GM21723 (cell line): ENCODE results near the gene CHAT.
"Not testable (repeated sequence)": the region's sequence is repeated elsewhere in the genome, so short reads cannot be mapped to it uniquely, and the experiment has no call there.

ENCODE experiments used
- ATAC-seq: cut with Tn5 transposase; IDR thresholded peaks from one replicate; pipeline ENCODE4 v1.9.1; 2021; ENCODE audit warnings: mild to moderate bottlenecking, moderate library complexity; ENCODE audit not compliant: unreplicated experiment

CHAT gene

DNA sequence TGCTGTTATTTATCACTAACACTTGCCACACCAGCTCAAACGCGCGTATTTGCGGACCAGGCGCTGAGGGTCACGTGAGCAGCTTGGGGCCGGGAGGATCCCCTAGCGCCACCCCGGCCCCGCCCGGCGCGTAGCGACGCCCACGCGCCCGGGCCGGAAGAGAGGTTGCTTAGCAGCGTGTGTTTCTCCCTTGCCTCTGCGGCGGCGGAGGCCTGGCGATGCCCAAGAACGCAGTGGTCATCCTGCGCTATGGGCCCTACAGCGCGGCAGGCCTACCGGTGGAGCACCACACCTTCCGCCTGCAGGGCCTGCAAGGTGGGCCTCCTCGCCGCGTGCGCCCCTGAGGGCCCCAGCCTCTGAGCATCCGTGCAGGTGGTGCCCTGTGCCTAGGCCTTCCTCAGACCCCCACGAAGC is 65.7 kb downstream of the CHAT start, which contains the start of gene C10orf53:
TSS of gene C10orf53 (plus strand) at position 172 of the 414 bp plus-strand sequence. CDS start at position 219, 47 bp downstream.
- ATAC-seq, result peak; percentile 51

DNA sequence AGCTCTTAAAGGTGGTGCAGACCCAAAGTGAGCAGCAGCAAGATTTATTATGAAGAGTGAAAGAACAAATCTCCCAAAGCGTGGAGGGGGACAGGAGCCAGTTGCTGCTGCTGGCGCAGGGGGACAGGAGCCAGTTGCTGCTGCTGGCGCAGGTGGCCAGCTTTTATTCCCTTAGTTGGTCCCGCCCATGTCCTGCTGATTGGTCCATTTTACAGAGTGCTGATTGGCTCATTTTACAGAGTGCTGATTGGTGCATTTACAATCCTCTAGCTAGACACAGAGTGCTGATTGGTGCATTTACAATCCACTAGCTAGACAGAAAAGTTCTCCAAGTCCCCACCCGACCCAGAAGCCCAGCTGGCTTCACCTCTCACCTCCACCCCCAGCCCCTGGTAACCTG is 68.6 kb downstream of the CHAT start:
- not testable (repeated sequence) for ATAC-seq

DNA sequence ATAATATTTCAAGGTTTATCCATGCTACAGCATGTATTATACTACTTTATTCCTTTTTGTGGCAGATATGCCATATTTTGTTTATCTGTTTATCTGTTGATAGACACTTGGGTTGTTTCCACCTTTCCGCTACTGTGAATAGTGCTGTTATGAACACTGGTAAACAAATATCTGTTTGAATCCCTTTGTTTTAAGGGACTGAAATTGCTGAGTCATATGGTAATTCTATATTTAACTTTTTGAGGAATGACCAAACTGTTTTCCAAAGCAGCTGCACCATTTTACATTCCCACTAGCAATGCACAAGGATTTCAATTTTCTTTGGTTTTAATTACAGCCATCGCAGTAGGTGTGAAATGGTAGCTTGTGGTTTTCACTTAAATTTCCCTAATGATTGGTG is 69.0 kb downstream of the CHAT start:
- no peak for ATAC-seq

DNA sequence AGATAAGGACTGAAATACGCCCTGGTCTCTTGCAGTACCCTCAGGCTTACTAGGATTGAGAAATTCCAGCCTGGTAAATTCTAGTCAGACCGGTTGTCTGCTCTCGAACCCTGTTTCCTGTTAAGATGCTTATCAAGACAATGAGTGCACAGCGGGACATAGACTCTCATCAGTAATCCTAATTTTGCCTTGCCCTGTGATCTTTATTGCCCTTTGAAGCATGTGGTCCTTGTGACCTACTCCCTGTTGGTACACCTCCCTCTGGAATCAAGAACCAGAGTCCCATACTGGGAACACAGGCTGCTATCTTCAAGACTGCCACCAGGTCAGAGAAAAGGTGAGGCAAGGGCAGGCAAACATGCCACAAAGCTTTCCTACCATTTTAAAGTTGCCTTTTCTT is 72.8 kb downstream of the CHAT start:
- ATAC-seq, result no peak

DNA sequence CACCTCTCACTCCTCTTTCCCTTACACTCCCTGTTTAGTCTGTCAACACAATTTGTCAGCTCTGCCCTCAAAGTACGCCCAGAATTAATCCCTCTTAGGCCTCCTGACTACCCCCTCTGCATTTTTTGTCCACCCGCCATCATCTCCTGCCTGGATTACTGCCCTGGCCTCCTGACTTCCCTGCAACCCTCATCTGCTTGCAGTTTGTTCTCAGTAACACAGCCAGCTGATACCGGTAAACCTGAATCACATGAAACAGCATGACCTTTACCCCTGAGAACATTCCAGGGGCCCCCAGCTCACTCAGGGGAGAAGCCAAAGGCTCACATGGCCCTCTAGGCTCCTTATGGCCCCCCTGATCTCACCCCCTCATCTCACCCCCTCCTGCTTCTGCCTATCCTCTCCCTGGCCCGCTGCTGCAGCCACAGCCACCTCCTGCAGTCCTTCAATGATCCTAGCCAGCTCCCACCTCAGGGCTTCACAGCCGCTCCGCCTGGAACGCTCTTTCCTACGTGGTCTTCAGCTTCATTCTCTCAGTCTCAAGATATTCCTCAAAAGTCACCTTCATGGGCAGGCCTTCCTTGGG is 74.5 kb downstream of the CHAT start:
- ATAC-seq, result no peak

DNA sequence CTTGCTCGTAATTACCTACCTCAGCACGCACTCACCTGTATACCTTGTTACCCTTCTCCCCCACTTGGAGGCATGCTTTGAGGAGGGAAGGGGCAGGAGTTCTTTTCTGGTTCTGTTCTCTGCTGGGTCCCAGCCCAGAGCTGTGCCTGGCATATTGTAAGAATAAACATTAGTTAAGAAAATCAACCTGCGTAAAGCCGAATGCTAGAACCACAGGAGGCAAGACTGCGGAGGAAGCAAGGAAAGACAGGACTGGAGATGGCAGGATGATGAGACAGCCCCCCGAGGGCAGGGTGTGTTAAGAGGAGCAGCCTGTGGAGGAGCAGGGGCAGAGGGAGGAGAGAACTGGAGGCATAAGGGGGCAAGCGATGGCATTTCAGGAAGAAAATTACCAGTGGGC is 75.1 kb downstream of the CHAT start:
- ATAC-seq, result no peak

DNA sequence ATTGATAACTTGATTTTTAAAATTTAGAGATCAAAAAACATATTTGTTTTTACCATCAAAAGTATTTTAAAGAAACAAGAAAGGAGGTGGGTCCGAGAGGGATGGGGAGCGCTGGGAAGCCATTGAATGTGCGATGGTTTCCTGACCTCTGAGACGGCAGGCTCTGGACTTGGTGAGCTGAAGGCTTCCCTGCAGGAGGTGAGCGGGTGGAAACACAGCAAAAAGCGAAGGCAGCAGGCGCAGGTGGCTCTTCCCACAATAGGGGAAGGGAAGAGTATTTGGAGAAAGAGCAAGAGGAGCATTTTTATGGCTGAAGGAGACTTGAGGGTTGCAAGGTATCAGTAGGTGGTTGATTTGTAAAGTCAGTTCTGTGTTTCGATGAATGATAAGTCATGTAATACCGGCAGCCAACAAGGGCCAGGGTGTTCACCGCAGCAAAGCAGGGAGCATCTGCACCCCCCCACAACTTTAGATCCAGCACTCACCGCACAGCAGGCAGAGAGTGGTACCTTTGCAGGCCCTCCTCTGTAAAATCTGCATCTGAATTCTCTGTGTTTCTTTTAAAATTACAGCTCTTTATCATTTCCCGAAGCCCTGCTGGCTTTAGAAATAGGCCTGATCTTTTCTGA is 76.2 kb downstream of the CHAT start:
- no peak for ATAC-seq

DNA sequence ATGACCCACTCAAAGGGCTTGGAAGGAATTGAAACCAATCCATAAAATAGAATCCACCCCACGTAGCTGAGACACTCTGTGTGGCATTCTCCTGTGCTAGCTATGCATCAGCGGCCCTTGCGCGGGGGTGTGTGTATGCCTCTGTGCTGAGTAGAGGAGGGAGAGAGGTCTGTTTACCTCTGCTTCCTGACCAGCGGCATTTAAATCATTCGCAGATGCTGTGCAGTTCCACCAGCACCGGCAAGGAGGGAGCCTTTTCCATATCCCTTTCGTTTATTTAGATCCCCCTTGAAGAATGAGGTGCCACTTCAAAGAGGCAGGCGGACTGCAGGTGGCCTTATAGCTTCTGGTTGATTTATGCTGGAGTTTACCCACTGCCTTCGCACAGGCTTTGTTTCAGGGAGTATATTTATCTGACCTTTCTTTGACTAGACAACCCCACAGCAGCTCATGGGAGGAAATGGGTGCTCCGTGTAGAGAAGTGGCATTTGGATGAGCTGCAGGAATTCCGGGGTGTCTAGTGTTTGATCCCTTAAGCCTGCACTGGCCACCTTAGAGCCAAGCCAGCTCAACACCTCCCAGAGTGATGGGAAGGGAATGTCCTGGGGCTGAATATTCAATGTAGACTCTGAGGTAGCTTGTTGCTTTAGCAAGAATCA is 77.0 kb downstream of the CHAT start:
- ATAC-seq, result no peak

DNA sequence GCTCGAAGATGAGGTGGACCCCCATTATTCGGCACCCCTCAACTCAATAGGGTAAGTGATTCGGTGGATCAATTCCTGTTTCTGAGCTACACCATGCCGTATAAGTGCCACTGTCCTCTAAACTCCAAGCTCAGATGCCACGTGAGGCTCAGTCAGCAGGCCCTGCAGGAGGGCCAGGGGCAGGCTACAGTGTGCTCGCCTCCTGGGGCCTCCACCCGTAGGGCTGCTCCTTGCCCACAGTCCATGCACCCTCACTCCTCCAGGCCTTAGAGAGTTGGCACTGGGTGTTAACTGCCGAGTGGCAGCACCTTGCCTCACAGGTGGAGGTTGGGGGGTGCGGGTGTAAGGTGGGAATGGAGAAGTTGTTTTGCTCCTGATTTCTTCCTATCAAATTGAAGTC is 77.8 kb downstream of the CHAT start:
- no peak for ATAC-seq

DNA sequence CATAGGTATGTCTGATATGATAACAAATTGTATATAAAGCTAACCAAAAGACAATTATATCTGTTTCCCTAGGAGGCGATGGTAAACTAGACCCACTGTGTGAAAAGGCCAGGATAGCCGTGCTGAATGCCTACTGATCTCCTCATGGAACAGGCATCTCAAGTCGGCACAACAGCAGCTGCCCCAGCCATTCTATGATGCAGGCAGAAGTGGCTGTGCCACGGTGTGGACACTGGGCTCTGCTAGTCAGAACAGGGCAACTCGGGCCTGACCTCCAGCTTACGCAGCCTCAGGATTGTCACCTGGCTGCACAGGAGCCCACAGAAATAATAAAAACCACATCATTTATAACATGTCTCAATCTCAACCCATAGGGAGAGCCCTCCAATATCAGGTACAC is 80.6 kb downstream of the CHAT start:
- ATAC-seq, result no peak

DNA sequence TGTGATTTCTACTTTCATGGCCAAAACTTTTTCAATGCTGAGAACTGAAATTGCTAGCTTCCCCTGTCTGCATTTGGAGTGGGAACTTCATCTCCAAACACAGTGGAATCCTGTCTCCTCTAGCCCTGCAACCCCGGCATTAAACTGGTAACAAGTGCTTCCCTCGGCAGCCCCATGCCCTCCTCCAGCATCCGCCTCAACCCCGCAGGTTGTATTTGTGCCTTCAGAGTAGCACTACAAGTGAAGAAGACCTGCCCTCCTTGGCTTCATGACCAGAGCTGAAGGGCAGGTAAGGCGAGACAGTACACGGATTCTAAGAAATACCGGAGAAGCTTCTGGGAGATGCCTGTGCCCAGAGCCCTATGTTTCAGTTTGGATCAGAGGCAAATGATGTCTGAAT is 82.5 kb downstream of the CHAT start:
- ATAC-seq, result no peak

DNA sequence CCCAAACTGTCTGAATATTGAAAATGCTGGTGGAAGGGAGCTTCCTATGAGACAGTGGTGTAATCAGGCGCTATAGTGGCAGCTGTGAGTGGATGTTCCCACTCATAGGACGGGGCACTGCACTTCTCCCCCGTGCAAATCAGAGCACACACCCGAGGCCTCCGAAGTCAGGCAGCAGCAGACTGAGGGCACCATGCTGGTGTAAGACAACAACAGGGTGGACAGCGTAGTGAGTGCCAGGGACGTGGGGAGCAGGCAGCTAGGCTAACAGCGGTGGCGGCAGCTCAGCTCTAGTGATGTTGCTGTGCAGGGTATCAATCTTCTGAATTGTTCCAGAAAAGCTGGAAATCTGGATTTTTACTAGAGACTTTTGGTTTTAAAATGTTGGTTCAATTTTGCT is 84.8 kb downstream of the CHAT start:
- ATAC-seq, result no peak

DNA sequence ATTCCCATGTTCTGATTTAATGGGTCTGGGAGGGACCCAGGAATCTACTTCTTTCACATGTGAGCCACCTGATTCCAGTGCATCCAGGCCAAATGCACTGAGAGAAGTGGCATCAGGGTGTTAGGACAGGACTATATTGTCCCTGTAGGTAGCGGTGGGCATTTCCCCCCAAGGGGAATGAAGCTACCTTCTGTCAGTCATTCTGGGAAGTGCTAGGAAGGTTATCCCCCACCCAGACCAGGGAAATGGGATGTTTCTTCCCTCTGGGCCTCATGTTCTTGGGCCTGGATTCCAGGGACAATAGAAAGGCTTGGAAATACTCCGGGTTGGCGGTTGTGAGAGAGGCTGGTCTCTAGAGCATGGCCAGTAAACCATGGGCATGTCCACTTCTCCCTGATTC is 86.4 kb downstream of the CHAT start:
- ATAC-seq, result no peak

DNA sequence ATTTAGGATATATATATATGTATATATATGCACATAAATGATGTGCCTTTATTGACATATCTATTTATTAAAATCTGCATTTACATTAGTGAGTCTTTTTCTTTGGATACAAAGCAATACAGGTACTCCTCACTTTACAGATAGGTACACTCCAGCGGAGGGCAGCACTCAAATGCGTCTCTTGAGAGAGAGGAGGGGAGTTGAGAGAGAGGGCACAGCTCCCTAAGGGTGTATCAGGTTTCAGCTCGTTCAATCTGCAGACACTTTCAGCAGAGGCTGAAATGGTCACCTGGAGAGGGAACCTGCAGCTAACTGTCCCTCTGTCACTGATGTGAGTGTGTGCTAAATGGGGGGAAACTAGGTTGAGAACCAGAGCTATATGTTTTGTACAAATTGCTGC is 87.2 kb downstream of the CHAT start:
- no peak for ATAC-seq

DNA sequence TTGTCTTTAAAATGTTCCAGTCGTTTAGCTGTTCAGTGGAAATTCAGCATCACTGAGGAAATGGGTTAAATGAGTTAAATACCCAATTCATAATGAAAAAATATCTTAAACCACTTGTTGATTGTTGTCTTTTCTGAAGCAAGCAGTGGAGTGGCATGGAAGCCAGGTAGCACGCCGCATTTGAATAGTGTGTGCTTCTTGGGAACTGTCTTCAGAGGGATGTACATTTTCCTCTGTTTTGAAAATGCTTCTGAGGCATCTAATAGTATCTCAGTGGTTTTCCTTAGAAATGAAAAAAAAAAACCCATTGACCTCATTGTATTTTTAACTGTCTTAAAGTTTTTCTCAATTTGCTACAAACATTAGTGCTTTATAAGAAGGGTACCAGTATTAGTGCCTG is 93.7 kb downstream of the CHAT start:
- no peak for ATAC-seq

DNA sequence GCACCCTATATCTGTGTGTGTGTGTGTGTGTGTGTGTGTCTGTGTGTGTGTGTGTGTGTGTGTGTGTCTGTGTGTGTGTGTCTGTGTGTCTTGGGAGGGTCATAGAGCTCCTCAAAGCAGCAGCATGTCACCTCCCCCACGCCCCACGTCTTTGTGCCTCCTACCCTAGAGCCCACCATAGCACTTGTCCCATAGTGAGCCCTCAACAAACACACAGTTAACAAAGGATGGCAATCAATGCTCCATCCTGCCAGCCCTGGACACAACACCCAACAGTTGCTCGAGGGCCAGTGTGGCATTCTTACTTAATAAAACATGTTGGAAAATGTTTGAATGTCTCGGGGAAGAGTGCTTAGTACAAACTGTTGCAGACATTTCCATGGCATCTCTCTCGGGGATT is 96.1 kb downstream of the CHAT start:
- no peak for ATAC-seq

DNA sequence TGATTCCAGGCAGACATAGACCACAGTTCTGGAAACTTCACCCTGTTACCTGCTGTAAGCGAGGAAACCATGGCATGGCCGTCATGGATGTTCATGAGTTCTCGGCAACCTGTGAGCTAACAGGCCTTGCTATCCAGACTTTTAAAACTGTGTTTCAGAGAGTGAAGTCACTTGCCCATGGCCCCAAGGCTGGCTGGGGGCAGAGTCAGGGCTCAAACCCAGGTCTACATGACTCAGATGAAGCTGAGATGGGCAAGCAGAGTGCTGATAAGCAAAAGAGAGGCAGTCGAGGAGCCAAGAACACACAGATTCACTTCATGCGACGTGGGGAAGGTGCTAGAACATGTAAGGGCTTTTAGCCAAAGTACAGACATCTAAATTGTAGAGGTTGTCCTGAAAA is 97.1 kb downstream of the CHAT start:
- ATAC-seq, result no peak

DNA sequence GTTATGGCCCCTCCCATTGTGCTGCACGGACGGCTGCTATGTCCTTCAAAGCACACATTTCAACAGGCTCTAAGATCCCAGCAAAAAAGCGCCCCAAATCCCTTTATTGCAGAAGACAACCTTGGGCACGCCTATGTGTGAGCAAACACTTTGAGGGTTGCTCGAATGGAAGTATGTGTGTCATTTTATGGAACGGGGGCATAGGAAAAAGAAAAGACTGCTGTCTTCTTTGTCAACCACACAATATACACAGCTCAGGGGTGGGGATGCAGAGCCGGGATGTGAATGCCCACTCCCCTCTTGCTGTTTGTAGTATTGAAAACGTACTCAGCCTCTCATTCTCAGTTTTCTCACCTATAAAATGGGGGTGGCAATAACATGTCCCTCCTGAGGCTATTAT is 97.6 kb downstream of the CHAT start:
- no peak for ATAC-seq

DNA sequence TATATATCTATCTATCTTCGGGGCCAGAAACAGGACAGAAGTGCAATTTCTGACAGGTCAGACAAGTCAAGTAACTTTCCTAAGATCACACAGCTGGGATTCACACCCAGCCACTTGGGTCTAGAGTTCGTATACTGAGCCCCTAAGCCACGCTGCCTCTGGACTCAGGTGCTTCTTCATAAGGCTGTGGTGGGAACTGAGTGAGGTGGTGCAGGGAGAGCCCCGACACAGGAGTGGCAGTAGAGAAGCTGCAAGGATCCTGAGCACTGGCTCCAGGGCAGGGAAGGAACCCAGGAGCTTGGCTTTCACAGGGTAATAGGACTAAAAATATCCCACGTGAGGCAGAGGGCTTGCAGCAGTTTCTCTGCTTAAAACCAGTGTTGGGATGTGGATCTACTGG is 99.4 kb downstream of the CHAT start:
- ATAC-seq, result no peak
